ENCODE data around the gene CSNK1D.
"Not testable (repeated sequence)": the region's sequence is repeated elsewhere in the genome, so short reads cannot be mapped to it uniquely, and the experiment has no call there.

CSNK1D gene

DNA sequence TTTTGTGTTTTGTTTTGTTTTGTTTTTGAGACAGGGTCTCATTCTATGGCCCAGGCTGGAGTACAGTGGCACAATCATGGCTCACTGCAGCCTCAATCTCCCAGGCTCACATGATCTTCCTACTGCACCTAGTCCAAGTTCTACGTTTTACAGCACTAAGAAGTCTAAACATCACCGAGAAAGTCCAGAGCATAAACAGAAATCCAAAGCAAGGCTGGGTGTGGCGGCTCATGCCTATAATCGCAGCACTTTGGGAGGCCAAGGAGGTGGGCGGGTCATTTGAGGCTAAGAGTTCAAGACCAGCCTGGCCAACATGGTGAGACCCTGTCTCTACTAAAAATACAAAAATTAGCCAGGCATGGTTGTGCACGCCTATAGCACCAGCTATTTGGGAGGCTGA is 80.5 kb downstream of the CSNK1D start:
- not testable (repeated sequence) for DNase-seq (ENCODE audit: low spot score)

All from kidney tubule cell (primary cell).